HepG2 (cell line): ENCODE measurements around the gene NMRAL1. TPM values are rescaled to one million over a fixed set of nuclear protein-coding genes. Genes with fewer than 3 reads are reported as not detected.

Source experiments
- ERF ChIP-seq: IDR thresholded peaks from 2 replicates; pipeline ENCODE4 v1.6.1; 2018; ENCODE audit warnings: missing biosample characterization, missing genetic modification reagents
- IRF2 ChIP-seq: IDR thresholded peaks from 2 replicates; pipeline ENCODE4 v1.6.1; 2018; ENCODE audit warnings: missing genetic modification reagents, missing compliant biosample characterization
- JDP2 ChIP-seq: sonication (generic); formaldehyde crosslinking; IDR thresholded peaks from 2 replicates; pipeline ENCODE4 v1.8.1; 2022; ENCODE audit warnings: missing genetic modification reagents, borderline replicate concordance
- MAFG ChIP-seq: sonication (generic); formaldehyde crosslinking; IDR thresholded peaks from 2 replicates; pipeline ENCODE4 v1.5.1; 2020; ENCODE audit warnings: mild to moderate bottlenecking, missing genetic modification reagents
- MIER3 ChIP-seq: IDR thresholded peaks from 2 replicates; pipeline ENCODE4 v1.6.1; 2016; ENCODE audit warnings: missing compliant biosample characterization, borderline replicate concordance
- NPAS2 ChIP-seq: sonication (generic); formaldehyde crosslinking; IDR thresholded peaks from 2 replicates; pipeline ENCODE4 v1.8.0; 2022; ENCODE audit warnings: mild to moderate bottlenecking, missing genetic modification reagents, borderline replicate concordance
- SCMH1 ChIP-seq: sonication (generic); formaldehyde crosslinking; IDR thresholded peaks from 2 replicates; pipeline ENCODE4 v1.9.0; 2021; ENCODE audit warnings: missing genetic modification reagents, mild to moderate bottlenecking, borderline replicate concordance
- SNRNP70 ChIP-seq: fragments of 200-400 bp; formaldehyde crosslinking; IDR thresholded peaks from 2 replicates; pipeline ENCODE4 v1.6.1; 2017; ENCODE audit warnings: mild to moderate bottlenecking, low read depth, low read length, moderate library complexity
- YEATS4 ChIP-seq: sonication (generic); formaldehyde crosslinking; IDR thresholded peaks from 2 replicates; pipeline ENCODE4 v1.4.0; 2020; ENCODE audit warnings: missing genetic modification reagents, borderline replicate concordance
- ZNF264 ChIP-seq: sonication (generic); formaldehyde crosslinking; IDR thresholded peaks from 2 replicates; pipeline ENCODE4 v1.4.0; 2020; ENCODE audit warnings: missing genetic modification reagents
- ZNF333 ChIP-seq: sonication (generic); formaldehyde crosslinking; IDR thresholded peaks from 2 replicates; pipeline ENCODE4 v1.4.0; 2020; ENCODE audit warnings: mild to moderate bottlenecking, missing genetic modification reagents, borderline replicate concordance
- ZNF83 ChIP-seq: sonication (generic); formaldehyde crosslinking; IDR thresholded peaks from 2 replicates; pipeline ENCODE4 v1.4.0; 2020; ENCODE audit warnings: missing genetic modification reagents, mild to moderate bottlenecking, borderline replicate concordance
- polyA plus RNA-seq, 8 experiments: library from polyadenylated mRNA; depleted of rRNA in 3 of 8; stranded (reverse) in 7 of 8; unstranded in 1 of 8; fragments of >200 nt; fragmentation: Illumina TruSeq in 4 of 8; extraction: Trizol in 4 of 8; gene quantifications; 2 replicates each; pipeline versions ENCODE4 v1.2.1 to v1.2.3, GENCODE V29; 2011 to 2016; ENCODE audit warnings: low read depth in 4 of 8, missing spikeins in 1 of 8, mixed read lengths in 1 of 8; ENCODE audit not compliant: insufficient read depth in 1 of 8
- total RNA-seq, 5 experiments: library from RNA; depleted of rRNA; stranded (reverse); fragments of >200 nt; fragmentation: Illumina TruSeq; extraction: Trizol; gene quantifications; 2 replicates each; pipeline ENCODE4 v1.2.3, GENCODE V29; 2016; ENCODE audit warnings: low read depth in 1 of 5
- TF ChIP-seq, protein P1 (sequence below): sonication (generic); formaldehyde crosslinking; IDR thresholded peaks from 2 replicates; pipeline ENCODE4 v1.5.1; 2020; ENCODE audit warnings: mild to moderate bottlenecking, missing genetic modification reagents
- TF ChIP-seq, protein P2 (sequence below): sonication (generic); formaldehyde crosslinking; conservative IDR thresholded peaks from 2 replicates; pipeline ENCODE4 v1.4.0; 2020; ENCODE audit warnings: missing genetic modification reagents
- TF ChIP-seq, protein P3 (sequence below): sonication (generic); formaldehyde crosslinking; IDR thresholded peaks from 2 replicates; pipeline ENCODE4 v1.4.0; 2020; ENCODE audit warnings: missing genetic modification reagents
- TF ChIP-seq, protein P4 (sequence below): sonication (generic); formaldehyde crosslinking; IDR thresholded peaks from 2 replicates; pipeline ENCODE4 v1.4.0; 2020; ENCODE audit warnings: mild to moderate bottlenecking, missing genetic modification reagents
- TF ChIP-seq, protein P5 (sequence below): IDR thresholded peaks from 2 replicates; pipeline ENCODE4 v1.4.0; 2020; ENCODE audit warnings: mild to moderate bottlenecking, missing genetic modification reagents

The NMRAL1 gene
- total and polyA plus RNA-seq, 2 of the 13 experiments (the other 11 are each of a cell fraction or from before 2014, with no cell fraction given): 30.8 to 33.1 TPM

DNA sequence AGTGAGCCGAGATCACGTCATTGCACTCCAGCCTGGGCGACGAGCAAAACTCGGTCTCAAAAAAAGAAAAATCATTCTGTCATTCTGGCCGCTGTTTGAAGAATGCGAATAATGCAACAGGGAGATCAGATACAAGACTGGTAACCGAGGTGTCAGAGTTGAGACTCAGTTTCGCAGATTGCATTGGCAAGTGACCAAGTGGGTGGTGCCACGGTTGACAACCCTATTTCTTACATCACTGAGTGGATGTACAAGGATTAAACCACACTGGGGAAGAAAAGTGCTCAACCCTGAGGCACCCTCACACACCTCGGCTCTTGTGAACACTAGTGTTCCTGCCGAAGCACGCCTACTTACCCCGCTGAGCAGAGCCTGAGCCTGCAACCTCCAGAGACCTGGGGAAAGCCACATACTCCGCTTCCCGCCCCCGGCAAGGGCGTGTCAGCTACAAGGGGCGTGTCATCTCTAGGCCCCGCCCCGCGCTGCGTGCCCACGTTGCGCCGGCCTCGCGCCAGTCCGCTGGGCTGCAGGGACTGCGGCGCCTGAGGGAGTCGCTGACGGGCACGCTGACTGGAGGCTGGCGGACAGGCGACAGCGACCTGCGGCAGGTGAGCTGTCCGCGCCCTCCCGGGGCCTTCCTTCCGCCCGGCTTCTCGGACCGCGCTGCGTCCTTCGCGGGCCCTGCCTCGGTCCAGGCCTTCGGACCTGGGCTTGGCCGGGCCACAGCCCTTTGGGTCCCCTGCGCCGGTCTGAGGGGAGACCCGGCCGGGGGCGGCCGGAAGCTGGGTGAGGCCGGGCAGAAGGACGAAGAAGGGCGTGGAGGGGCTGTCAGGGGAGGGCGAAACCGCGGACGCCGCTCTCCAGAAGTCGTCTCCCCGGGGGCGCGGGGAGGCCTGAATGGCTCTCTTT, 1.7 kb upstream of the NMRAL1 start, which contains the start of gene HMOX2 (continued):
- TF ChIP-seq, protein P1, sequence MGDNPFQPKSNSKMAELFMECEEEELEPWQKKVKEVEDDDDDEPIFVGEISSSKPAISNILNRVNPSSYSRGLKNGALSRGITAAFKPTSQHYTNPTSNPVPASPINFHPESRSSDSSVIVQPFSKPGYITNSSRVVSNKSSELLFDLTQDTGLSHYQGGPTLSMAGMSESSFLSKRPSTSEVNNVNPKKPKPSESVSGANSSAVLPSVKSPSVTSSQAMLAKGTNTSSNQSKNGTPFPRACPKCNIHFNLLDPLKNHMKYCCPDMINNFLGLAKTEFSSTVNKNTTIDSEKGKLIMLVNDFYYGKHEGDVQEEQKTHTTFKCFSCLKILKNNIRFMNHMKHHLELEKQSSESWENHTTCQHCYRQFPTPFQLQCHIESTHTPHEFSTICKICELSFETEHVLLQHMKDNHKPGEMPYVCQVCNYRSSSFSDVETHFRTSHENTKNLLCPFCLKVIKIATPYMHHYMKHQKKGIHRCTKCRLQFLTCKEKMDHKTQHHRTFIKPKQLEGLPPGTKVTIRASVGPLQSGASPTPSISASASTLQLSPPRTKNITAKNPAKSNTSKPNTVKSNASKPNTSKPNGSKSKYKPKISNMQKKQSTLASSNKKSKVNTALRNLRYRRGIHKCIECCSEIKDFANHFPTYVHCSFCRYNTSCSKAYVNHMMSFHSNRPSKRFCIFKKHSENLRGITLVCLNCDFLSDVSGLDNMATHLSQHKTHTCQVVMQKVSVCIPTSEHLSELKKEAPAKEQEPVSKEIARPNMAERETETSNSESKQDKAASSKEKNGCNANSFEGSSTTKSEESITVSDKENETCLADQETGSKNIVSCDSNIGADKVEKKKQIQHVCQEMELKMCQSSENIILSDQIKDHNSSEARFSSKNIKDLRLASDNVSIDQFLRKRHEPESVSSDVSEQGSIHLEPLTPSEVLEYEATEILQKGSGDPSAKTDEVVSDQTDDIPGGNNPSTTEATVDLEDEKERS: no peak
- TF ChIP-seq, protein P2, sequence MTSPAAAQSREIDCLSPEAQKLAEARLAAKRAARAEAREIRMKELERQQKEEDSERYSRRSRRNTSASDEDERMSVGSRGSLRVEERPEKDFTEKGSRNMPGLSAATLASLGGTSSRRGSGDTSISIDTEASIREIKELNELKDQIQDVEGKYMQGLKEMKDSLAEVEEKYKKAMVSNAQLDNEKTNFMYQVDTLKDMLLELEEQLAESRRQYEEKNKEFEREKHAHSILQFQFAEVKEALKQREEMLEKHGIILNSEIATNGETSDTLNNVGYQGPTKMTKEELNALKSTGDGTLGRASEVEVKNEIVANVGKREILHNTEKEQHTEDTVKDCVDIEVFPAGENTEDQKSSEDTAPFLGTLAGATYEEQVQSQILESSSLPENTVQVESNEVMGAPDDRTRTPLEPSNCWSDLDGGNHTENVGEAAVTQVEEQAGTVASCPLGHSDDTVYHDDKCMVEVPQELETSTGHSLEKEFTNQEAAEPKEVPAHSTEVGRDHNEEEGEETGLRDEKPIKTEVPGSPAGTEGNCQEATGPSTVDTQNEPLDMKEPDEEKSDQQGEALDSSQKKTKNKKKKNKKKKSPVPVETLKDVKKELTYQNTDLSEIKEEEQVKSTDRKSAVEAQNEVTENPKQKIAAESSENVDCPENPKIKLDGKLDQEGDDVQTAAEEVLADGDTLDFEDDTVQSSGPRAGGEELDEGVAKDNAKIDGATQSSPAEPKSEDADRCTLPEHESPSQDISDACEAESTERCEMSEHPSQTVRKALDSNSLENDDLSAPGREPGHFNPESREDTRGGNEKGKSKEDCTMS (CRISPR knock-in tag): no peak
- TF ChIP-seq ERF (CRISPR knock-in tag) (peak; percentile 91), MAFG (CRISPR knock-in tag) (no peak), NPAS2 (no peak), SNRNP70 (no peak), ZNF333 (CRISPR knock-in tag) (peak; percentile 67; the same call in 1 of the 2 replicates), SCMH1 (CRISPR knock-in tag) (no peak), ZNF264 (CRISPR knock-in tag) (peak; percentile 32; the same call in 1 of the 2 replicates), YEATS4 (CRISPR knock-in tag) (peak; percentile 88), ZNF83 (CRISPR knock-in tag) (no peak; the same call in 1 of the 2 replicates), JDP2 (no peak), MIER3 (no peak; the same call in 1 of the 2 replicates), IRF2 (CRISPR knock-in tag) (peak; percentile 63; the same call in 1 of the 2 replicates)
- TF ChIP-seq, protein P3, sequence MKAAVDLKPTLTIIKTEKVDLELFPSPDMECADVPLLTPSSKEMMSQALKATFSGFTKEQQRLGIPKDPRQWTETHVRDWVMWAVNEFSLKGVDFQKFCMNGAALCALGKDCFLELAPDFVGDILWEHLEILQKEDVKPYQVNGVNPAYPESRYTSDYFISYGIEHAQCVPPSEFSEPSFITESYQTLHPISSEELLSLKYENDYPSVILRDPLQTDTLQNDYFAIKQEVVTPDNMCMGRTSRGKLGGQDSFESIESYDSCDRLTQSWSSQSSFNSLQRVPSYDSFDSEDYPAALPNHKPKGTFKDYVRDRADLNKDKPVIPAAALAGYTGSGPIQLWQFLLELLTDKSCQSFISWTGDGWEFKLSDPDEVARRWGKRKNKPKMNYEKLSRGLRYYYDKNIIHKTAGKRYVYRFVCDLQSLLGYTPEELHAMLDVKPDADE (CRISPR knock-in tag): peak; percentile 23; the same call in 1 of the 2 replicates
- TF ChIP-seq, protein P4, sequence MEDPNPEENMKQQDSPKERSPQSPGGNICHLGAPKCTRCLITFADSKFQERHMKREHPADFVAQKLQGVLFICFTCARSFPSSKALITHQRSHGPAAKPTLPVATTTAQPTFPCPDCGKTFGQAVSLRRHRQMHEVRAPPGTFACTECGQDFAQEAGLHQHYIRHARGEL (CRISPR knock-in tag): no peak
- TF ChIP-seq, protein P5, sequence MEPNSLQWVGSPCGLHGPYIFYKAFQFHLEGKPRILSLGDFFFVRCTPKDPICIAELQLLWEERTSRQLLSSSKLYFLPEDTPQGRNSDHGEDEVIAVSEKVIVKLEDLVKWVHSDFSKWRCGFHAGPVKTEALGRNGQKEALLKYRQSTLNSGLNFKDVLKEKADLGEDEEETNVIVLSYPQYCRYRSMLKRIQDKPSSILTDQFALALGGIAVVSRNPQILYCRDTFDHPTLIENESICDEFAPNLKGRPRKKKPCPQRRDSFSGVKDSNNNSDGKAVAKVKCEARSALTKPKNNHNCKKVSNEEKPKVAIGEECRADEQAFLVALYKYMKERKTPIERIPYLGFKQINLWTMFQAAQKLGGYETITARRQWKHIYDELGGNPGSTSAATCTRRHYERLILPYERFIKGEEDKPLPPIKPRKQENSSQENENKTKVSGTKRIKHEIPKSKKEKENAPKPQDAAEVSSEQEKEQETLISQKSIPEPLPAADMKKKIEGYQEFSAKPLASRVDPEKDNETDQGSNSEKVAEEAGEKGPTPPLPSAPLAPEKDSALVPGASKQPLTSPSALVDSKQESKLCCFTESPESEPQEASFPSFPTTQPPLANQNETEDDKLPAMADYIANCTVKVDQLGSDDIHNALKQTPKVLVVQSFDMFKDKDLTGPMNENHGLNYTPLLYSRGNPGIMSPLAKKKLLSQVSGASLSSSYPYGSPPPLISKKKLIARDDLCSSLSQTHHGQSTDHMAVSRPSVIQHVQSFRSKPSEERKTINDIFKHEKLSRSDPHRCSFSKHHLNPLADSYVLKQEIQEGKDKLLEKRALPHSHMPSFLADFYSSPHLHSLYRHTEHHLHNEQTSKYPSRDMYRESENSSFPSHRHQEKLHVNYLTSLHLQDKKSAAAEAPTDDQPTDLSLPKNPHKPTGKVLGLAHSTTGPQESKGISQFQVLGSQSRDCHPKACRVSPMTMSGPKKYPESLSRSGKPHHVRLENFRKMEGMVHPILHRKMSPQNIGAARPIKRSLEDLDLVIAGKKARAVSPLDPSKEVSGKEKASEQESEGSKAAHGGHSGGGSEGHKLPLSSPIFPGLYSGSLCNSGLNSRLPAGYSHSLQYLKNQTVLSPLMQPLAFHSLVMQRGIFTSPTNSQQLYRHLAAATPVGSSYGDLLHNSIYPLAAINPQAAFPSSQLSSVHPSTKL (CRISPR knock-in tag): peak; percentile 62
